AG04450 (cell line): ENCODE data around the gene CSNK2B. TPM values are rescaled to one million over a fixed set of nuclear protein-coding genes. Genes with fewer than 3 reads are reported as not detected.
"Not testable (repeated sequence)": the region's sequence is repeated elsewhere in the genome, so short reads cannot be mapped to it uniquely, and the experiment has no call there.

Experiments used
- CTCF ChIA-PET: fragments of 300-600, 350-600 bp; formaldehyde crosslinking; extraction: SDS; loops from one replicate; lab custom pipeline; 2022; ENCODE audit warnings: antibody characterized with exemption, inconsistent platforms; lab: Charles Lee
- POLR2A ChIA-PET: fragments of 350-600 bp; formaldehyde crosslinking; extraction: SDS; loops from one replicate; lab custom pipeline; 2021; ENCODE audit warnings: antibody characterized with exemption, inconsistent platforms; lab: Yijun Ruan, JAX
- DNase-seq: peaks from one replicate; pipeline ENCODE4 v3.0.0-alpha.2; 2011; ENCODE audit warnings: low read depth, low spot score
- H3K27ac ChIP-seq: one replicate; pipeline ENCODE4 v1.5.1; 2012; ENCODE audit warnings: low read depth, low read length, control low read depth
- H3K27me3 ChIP-seq: one replicate; pipeline ENCODE4 v1.6.0; 2012; ENCODE audit warnings: low read length; ENCODE audit not compliant: control insufficient read depth, insufficient read depth
- H3K4me3 ChIP-seq: 2 replicates; pipeline ENCODE4 v1.5.1; 2011; ENCODE audit warnings: mild to moderate bottlenecking, low read depth, low read length, control low read depth
- H3K9me3 ChIP-seq: 2 replicates; pipeline ENCODE4 v1.5.1; 2012; ENCODE audit warnings: low read length; ENCODE audit not compliant: control insufficient read depth, insufficient read depth
- CTCF ChIP-seq: IDR thresholded peaks from 2 replicates; pipeline ENCODE4 v1.5.1; 2011; ENCODE audit warnings: low read depth, low read length, control low read depth, inconsistent platforms
- polyA plus RNA-seq: library from polyadenylated mRNA; depleted of rRNA; stranded (reverse); fragments of >200 nt; gene quantifications from 2 replicates; pipeline ENCODE4 v1.2.3, GENCODE V29; 2011

The CSNK2B gene
- polyA plus RNA-seq, 1 experiment: 80.1 TPM

GRCh38 chr6:31707701-31708100 lies 41.8 kb downstream of the CSNK2B start:
- H3K27me3 ChIP-seq: peaks cover 19% of the 10 kb centered on the region
- CTCF ChIA-PET: no interaction called here
- H3K4me3 ChIP-seq: no peak overlapping the region
- POLR2A ChIA-PET: no interaction called here
- H3K27ac ChIP-seq: no peak overlapping the region
- no peaks in the 10 kb centered on the region for H3K9me3 ChIP-seq
- TF ChIP-seq CTCF: no peak
- no peak for DNase-seq

- ChIA-PET CTCF (no interaction called here), POLR2A (no interaction called here)
- DNase-seq: no peak
These were observed 42.3 kb downstream of the CSNK2B start for GRCh38 chr6:31708224-31708623.

GRCh38 chr6:31709157-31709556 lies 43.3 kb downstream of the CSNK2B start:
- H3K27me3 ChIP-seq: peaks cover 23% of the 10 kb centered on the region
- not testable (repeated sequence) for H3K4me3 ChIP-seq, H3K9me3 ChIP-seq, H3K27ac ChIP-seq, DNase-seq
- POLR2A ChIA-PET: interaction anchor here (0.6 kb wide), 1 partner anchor 12 kb away, joined by 3 read pairs; the partner anchor contains the start of gene LY6G6C
- CTCF ChIA-PET: interaction anchor here (0.7 kb wide), 1 partner anchor 32 kb away, joined by 3 read pairs; no protein-coding TSS in a partner anchor

More at GRCh38 chr6:31708224-31708623, 42.3 kb downstream of the CSNK2B start:
- peaks cover 19% of the 10 kb centered on the region for H3K27me3 ChIP-seq
- H3K27ac ChIP-seq: no peak overlapping the region
- H3K4me3 ChIP-seq: no peak overlapping the region
- no peaks in the 10 kb centered on the region for H3K9me3 ChIP-seq
- no peak for TF ChIP-seq CTCF

- Histone ChIP-seq H3K27me3 (peaks cover 31% of the 10 kb centered on the region), H3K27ac (no peak overlapping the region), H3K4me3 (no peak overlapping the region), H3K9me3 (no peaks in the 10 kb centered on the region)
- DNase-seq: no peak
- TF ChIP-seq CTCF: no peak
- ChIA-PET CTCF (interaction anchor here (0.7 to 1.0 kb wide), 2 partner anchors 19 to 269 kb away, joined by 4 to 5 read pairs; no protein-coding TSS in a partner anchor), POLR2A (no interaction called here)
These were observed 44.8 kb downstream of the CSNK2B start for GRCh38 chr6:31710523-31711219.

- peaks cover 31% of the 10 kb centered on the region for H3K27me3 ChIP-seq
- no peak overlapping the region for H3K4me3 ChIP-seq
- ChIA-PET CTCF (interaction anchor here (0.7 to 1.0 kb wide), 2 partner anchors 18 to 268 kb away, joined by 4 to 5 read pairs; no protein-coding TSS in a partner anchor), POLR2A (no interaction called here)
- H3K9me3 ChIP-seq: no peaks in the 10 kb centered on the region
- no peak overlapping the region for H3K27ac ChIP-seq
- no peak for TF ChIP-seq CTCF
- no peak for DNase-seq
These were observed 45.4 kb downstream of the CSNK2B start for GRCh38 chr6:31711233-31711632.
